Measurements from ENCODE around the gene RFNG. TPM values are rescaled to one million over a fixed set of nuclear protein-coding genes. Genes with fewer than 3 reads are reported as not detected.

RFNG gene
- total and polyA plus RNA-seq, 2 donors (not counting 1 experiment from before 2014, with no cell fraction given) = 30.1 to 44.5 TPM

- Histone ChIP-seq H2AFZ (ENCODE audit: insufficient read depth, low read depth, low read length, poor library complexity, severe bottlenecking) (no peak overlapping the region), H3K4me3 (ENCODE audit: control extremely low read depth in 1 of 5, extremely low read depth in 1 of 5, insufficient read depth in 1 of 5, low read depth in 2 of 5, low read length in 4 of 5) (no peak overlapping the region), H4K20me1 (ENCODE audit: control insufficient read depth, insufficient read depth, low read length, poor library complexity, severe bottlenecking) (peaks cover 7% of the 10 kb centered on the region), H3K4me2 (replicated peaks; ENCODE audit: low read depth, low read length, poor library complexity, severe bottlenecking) (no peak overlapping the region), H3K36me3 (replicated peaks in 1 of 2; ENCODE audit: control extremely low read depth in 1 of 2, control insufficient read depth in 1 of 2, extremely low read depth in 1 of 2, insufficient read depth in 2 of 2, low read length in 1 of 2) (peaks cover 0 to 2% of the 10 kb centered on the region in 2 experiments), H3K9ac (ENCODE audit: low read length) (no peak overlapping the region), H3K79me2 (ENCODE audit: control insufficient read depth, insufficient read depth, low read length) (peaks cover under 1% of the 10 kb centered on the region), H3K4me1 (ENCODE audit: control insufficient read depth in 2 of 2, insufficient read depth in 2 of 2, low read length in 2 of 2) (no peaks in the 10 kb centered on the region), H3K9me3 (ENCODE audit: control extremely low read depth in 1 of 3, control insufficient read depth in 2 of 3, insufficient read depth in 1 of 3, low read length in 2 of 3) (no peaks in the 10 kb centered on the region), H3K27me3 (replicated peaks in 1 of 4; ENCODE audit: control extremely low read depth in 1 of 4, control insufficient read depth in 3 of 4, insufficient read depth in 4 of 4, low read length in 3 of 4) (no peaks in the 10 kb centered on the region), H3K27ac (ENCODE audit: low read length in 2 of 2) (no peak overlapping the region)
- H3K27me3 Mint-ChIP-seq = no peaks in the 10 kb centered on the region
- peaks cover 1% of the 10 kb centered on the region for H3K4me1 Mint-ChIP-seq
- ATAC-seq (ENCODE audit: low read depth) = no peak
- DNase-seq = no peak
- H3K4me3 Mint-ChIP-seq = no peak overlapping the region
- TF ChIP-seq EZH2 (IDR thresholded peaks at IDR 0.05; ENCODE audit: borderline replicate concordance, insufficient read depth, low read depth, low read length, poor library complexity, severe bottlenecking) (no peak), CTCF (IDR thresholded peaks at IDR 0.05) (no peak)
- POLR2A ChIA-PET = no interaction called here
- intact Hi-C loops (cut with micrococcal nuclease) = no loop called here
- H3K27ac Mint-ChIP-seq = no peak overlapping the region
- 88% methylated on average over 3 of the region's 7 CpGs for WGBS (ENCODE audit: insufficient coverage)
- H3K9me3 Mint-ChIP-seq (ENCODE audit: insufficient read depth) = no peaks in the 10 kb centered on the region
- CTCF ChIA-PET = interaction anchor here (0.6 kb wide), 1 partner anchor 43 kb away, joined by 3 read pairs; no protein-coding TSS in a partner anchor
These were observed 53.4 kb downstream of the RFNG start for GRCh38 chr17:81998212-81998611.

Other genes starting within 250 kb of the RFNG start
- not detected in 2 replicates for gene GCGR, start 247.7 kb downstream of the RFNG start, total RNA-seq
- gene GCGR, start 247.7 kb downstream of the RFNG start, polyA plus RNA-seq = not detected in 2 replicates
- 69.7 and 74.3 TPM in 2 replicates for gene MCRIP1, start 218.5 kb downstream of the RFNG start, total RNA-seq
- 59.2 and 84.0 TPM in 2 replicates for gene MCRIP1, start 218.5 kb downstream of the RFNG start, polyA plus RNA-seq
- not detected in 2 replicates for gene PPP1R27, start 216.8 kb downstream of the RFNG start, total RNA-seq
- not detected in 2 replicates for gene PPP1R27, start 216.8 kb downstream of the RFNG start, polyA plus RNA-seq
- gene P4HB, start 191.3 kb downstream of the RFNG start, total RNA-seq = 191 and 197 TPM in 2 replicates
- 37.4 and 42.5 TPM in 2 replicates for gene P4HB, start 191.3 kb downstream of the RFNG start, polyA plus RNA-seq
- 262 and 263 TPM in 2 replicates for gene ARHGDIA, start 180.5 kb downstream of the RFNG start, total RNA-seq
- 510 and 744 TPM in 2 replicates for gene ARHGDIA, start 180.5 kb downstream of the RFNG start, polyA plus RNA-seq
- 49.7 and 52.1 TPM in 2 replicates for gene ALYREF, start 160.2 kb downstream of the RFNG start, total RNA-seq
- 102 and 128 TPM in 2 replicates for gene ALYREF, start 160.2 kb downstream of the RFNG start, polyA plus RNA-seq
- 39.5 and 43.3 TPM in 2 replicates for gene ANAPC11, start 160.1 kb downstream of the RFNG start, total RNA-seq
- 110 and 120 TPM in 2 replicates for gene ANAPC11, start 160.1 kb downstream of the RFNG start, polyA plus RNA-seq
- gene NPB, start 149.6 kb downstream of the RFNG start, total RNA-seq = 0.24 and 0.44 TPM in 2 replicates
- gene NPB, start 149.6 kb downstream of the RFNG start, polyA plus RNA-seq = not detected in 2 replicates
- 34.2 and 34.9 TPM in 2 replicates for gene PCYT2, start 140.4 kb downstream of the RFNG start, total RNA-seq
- 33.4 and 38.7 TPM in 2 replicates for gene PCYT2, start 140.4 kb downstream of the RFNG start, polyA plus RNA-seq
- gene SIRT7, start 133.6 kb downstream of the RFNG start, total RNA-seq = 82.7 and 83.2 TPM in 2 replicates
- gene SIRT7, start 133.6 kb downstream of the RFNG start, polyA plus RNA-seq = 59.5 and 77.2 TPM in 2 replicates
- 27.9 and 29.0 TPM in 2 replicates for gene MAFG, start 124.1 kb downstream of the RFNG start, total RNA-seq
- gene MAFG, start 124.1 kb downstream of the RFNG start, polyA plus RNA-seq = 11.4 and 29.8 TPM in 2 replicates
- 3.7 and 4.4 TPM in 2 replicates for gene PYCR1, start 114.5 kb downstream of the RFNG start, total RNA-seq
- 3.7 and 4.3 TPM in 2 replicates for gene PYCR1, start 114.5 kb downstream of the RFNG start, polyA plus RNA-seq
- gene MYADML2, start 104.6 kb downstream of the RFNG start, total RNA-seq = not detected in 2 replicates
- gene MYADML2, start 104.6 kb downstream of the RFNG start, polyA plus RNA-seq = not detected in 2 replicates
- gene NOTUM, start 90.6 kb downstream of the RFNG start, total RNA-seq = not detected in 2 replicates
- gene NOTUM, start 90.6 kb downstream of the RFNG start, polyA plus RNA-seq = not detected in 2 replicates
- gene ASPSCR1, start 74.2 kb downstream of the RFNG start, total RNA-seq = 46.7 and 50.4 TPM in 2 replicates
- 32.3 and 34.0 TPM in 2 replicates for gene ASPSCR1, start 74.2 kb downstream of the RFNG start, polyA plus RNA-seq
- 26.7 and 37.0 TPM in 2 replicates for gene CENPX, start 28.9 kb downstream of the RFNG start, total RNA-seq
- gene CENPX, start 28.9 kb downstream of the RFNG start, polyA plus RNA-seq = 36.8 and 40.1 TPM in 2 replicates
- gene LRRC45, start 28.5 kb downstream of the RFNG start, total RNA-seq = 16.3 and 19.4 TPM in 2 replicates
- 19.6 and 20.4 TPM in 2 replicates for gene LRRC45, start 28.5 kb downstream of the RFNG start, polyA plus RNA-seq
- gene RAC3, start 20.1 kb downstream of the RFNG start, total RNA-seq = 0.41 and 0.62 TPM in 2 replicates
- gene RAC3, start 20.1 kb downstream of the RFNG start, polyA plus RNA-seq = 1.1 and 2.0 TPM in 2 replicates
- gene DCXR, start 14.1 kb downstream of the RFNG start, total RNA-seq = 63.9 and 70.7 TPM in 2 replicates
- gene DCXR, start 14.1 kb downstream of the RFNG start, polyA plus RNA-seq = 143 and 424 TPM in 2 replicates
- gene GPS1, start 87 bp upstream of the RFNG start, total RNA-seq = 79.5 and 80.5 TPM in 2 replicates
- 105 and 124 TPM in 2 replicates for gene GPS1, start 87 bp upstream of the RFNG start, polyA plus RNA-seq
- gene DUS1L, start 14.0 kb upstream of the RFNG start, total RNA-seq = 109 and 112 TPM in 2 replicates
- gene DUS1L, start 14.0 kb upstream of the RFNG start, polyA plus RNA-seq = 241 and 291 TPM in 2 replicates
- 35.6 and 36.8 TPM in 2 replicates for gene FASN, start 46.4 kb upstream of the RFNG start, total RNA-seq
- gene FASN, start 46.4 kb upstream of the RFNG start, polyA plus RNA-seq = 19.4 and 29.6 TPM in 2 replicates
- 67.2 and 82.0 TPM in 2 replicates for gene CCDC57, start 161.0 kb upstream of the RFNG start, total RNA-seq
- gene CCDC57, start 161.0 kb upstream of the RFNG start, polyA plus RNA-seq = 34.2 and 49.7 TPM in 2 replicates
- 65.2 and 65.7 TPM in 2 replicates for gene SLC16A3, start 177.2 kb upstream of the RFNG start, total RNA-seq
- 13.9 and 14.9 TPM in 2 replicates for gene SLC16A3, start 177.2 kb upstream of the RFNG start, polyA plus RNA-seq
- 241 and 258 TPM in 2 replicates for gene CSNK1D, start 221.9 kb upstream of the RFNG start, total RNA-seq
- 196 and 260 TPM in 2 replicates for gene CSNK1D, start 221.9 kb upstream of the RFNG start, polyA plus RNA-seq